Ecto neural progenitor cell (in vitro differentiated cells): Measurements from ENCODE around the gene C3orf33.
"Not testable (repeated sequence)": the region's sequence is repeated elsewhere in the genome, so short reads cannot be mapped to it uniquely, and the experiment has no call there.

Source experiments
- DNase-seq: peaks from one replicate; pipeline ENCODE4 v3.0.0-alpha.2; 2018; ENCODE audit warnings: low spot score

C3orf33 gene

GRCh38 chr3:155805802-155806618, at the start of gene C3orf33:
TSS of gene C3orf33 (minus strand) at chr3:155806278. CDS start at chr3:155806252, 26 bp downstream.
- DNase-seq, result peak; percentile 88

- peak; percentile 100 for DNase-seq
These were observed 48.3 kb upstream of the C3orf33 start, which contains the start of gene SLC33A1 for GRCh38 chr3:155854141-155854940. TSS of gene SLC33A1 (minus strand) at chr3:155854427. CDS start at chr3:155853997, 430 bp downstream.

DNA sequence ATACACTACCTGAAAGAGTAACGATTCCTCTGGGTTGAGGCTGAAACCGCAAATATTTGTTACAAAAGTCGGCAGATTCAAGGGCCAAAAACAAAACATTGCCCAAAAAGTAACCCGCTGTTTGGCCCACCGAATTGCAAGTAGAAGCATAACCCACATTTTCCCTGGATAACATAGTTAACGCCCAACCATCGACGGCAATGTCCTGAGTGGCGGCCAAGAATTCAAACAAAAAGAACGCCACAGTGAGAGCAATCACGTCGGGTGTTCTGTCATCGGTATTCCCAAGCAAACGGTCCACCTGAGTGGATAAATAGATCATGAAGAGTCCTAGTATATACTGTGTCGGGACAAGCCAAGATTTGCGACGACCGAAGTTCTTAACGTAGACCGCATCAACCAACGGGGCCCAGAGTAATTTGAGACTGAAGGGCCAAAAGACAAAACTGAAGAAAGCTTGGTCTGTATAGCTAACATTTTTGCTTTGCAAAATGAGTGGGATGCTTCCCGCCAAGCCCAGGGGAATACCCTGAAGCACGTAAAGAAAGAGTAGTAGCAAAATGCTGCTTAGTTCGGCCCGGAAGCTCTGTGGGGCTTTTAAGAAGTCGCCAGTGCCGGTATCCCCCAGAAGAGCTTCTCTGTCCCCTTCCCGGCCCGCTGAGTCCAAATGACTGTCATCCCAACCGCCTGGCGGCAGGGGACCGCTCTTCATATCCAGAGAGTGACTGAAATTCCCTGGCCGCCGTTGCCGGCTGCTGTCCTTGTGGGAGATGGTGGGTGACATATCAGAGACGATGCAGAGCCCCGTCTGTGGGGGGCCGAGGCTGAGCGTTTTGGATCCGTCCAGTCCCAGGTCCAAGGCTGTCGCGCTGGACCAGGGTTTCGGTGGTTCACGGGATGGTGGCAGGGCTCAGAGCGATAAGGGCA, 47.4 kb upstream of the C3orf33 start:
- DNase-seq, result no peak

DNA sequence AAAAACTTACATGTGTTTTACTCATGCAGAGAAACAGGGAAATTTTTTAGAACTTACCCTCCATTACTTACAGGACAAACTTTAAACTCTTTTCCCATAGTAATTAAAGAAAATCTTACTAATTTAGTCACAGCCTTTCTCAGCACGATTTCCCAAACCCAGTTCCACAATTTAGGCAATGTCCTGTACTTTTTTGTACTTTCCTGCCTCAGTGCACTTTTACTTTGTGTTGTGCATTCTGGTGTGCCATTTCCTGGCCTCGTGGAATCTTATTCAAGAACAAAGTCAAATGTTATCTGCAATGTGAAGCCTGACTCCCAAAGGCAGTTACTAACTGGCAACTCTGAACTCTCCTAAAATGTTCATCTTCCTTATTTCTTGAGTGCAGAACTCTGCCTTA, 46.3 kb upstream of the C3orf33 start:
- DNase-seq, result no peak

GRCh38 chr3:155849404-155849803, 43.3 kb upstream of the C3orf33 start:
- DNase-seq, result not testable (repeated sequence)

DNA sequence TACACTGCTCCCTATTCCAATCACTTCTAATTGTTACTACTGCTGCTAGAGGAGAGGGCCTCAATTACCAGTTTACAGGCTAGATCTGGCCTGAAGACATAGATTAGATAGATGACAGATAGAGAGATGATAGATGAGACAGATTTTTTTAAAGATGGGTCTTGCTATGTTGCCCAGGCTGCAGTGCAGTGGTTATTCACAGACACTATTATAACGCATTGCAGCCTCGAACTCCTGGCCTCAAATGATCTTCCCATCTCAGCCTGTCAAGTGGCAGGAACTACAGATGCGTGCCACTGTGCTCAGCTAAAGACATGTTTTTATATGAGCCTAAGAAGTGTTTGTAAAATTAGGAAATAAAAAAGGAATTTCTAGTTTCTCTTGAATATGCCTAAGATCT, 41.9 kb upstream of the C3orf33 start:
- no peak for DNase-seq

GRCh38 chr3:155846119-155846518, 40.0 kb upstream of the C3orf33 start:
- no peak for DNase-seq

DNA sequence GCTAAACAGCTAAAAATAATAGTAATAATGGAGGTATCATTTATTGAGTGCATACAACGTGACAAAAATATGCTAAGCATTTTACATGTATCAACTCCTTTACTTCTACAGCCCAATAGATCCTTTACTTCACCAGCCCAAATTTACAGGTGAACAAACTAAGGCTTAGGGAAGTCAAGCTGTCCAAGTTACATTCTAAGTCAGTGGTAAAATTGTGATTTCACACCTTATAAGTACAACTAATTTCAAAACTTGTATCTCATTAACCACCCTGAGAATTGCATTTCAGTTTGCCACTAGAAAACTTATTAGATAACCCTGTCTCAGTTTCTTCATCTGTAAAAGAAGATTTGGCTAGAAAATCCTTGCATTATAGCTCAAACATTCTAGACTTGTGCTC, 37.5 kb upstream of the C3orf33 start:
- DNase-seq, result no peak

DNA sequence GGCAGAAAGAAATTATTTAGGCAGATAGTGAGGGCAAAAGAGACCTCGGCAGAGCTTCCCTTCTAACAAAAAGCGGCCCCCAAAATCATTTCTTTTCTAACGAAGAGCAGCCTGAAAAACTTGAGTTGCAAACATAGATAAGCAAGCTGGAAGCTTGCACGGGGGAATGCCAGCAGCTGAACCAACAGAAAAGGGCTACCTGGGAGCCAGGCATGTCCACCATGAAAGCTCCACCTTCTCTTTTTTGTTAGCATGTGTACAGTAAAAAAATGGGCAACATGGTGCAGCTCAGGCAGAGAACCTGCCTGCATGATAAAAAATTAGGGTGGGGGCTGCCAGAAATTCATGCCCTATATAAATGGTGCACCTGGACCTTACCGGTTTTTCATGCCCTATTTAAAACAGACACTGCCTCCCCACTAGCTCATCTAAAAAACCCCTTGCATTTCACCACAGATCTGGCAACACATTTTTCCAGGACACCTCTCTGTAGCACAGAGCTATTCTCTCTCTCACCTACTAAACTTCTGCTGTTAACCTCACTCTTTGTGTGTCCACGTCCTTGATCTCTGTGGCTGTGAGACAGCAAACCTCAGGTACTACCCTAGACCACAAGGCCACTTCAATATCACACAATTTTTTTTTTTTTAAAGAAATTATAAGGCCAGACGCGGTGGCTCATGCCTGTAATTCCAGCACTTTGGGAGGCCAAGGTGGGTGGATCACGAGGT, 29.4 kb upstream of the C3orf33 start:
- no peak for DNase-seq

- DNase-seq, result not testable (repeated sequence)
These were observed 22.5 kb upstream of the C3orf33 start for GRCh38 chr3:155828490-155829098.

DNA sequence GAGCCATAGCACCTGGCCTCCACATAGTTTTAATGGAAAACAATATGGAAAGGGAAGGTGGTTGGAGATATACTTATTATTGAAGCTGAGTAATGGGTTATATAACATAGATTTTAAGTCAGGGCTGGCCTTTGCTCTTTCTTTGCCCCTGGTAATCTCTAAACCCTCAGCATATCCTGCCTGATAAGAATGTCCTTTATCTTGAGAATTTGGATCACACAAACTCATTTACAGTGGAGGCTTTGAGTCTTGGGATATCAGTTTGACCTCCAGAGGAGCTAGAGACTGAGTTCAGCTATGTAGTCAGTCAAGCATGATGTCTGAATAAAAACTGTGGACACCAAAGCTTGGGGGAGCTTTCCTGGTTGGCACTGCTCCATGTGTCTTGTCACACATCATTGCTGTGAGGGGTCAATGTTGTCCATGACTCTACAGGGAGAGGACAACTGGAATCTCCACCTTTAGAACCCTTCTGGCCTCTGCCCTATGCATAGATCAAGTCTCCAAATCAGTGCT, 9.0 kb upstream of the C3orf33 start:
- no peak for DNase-seq

DNA sequence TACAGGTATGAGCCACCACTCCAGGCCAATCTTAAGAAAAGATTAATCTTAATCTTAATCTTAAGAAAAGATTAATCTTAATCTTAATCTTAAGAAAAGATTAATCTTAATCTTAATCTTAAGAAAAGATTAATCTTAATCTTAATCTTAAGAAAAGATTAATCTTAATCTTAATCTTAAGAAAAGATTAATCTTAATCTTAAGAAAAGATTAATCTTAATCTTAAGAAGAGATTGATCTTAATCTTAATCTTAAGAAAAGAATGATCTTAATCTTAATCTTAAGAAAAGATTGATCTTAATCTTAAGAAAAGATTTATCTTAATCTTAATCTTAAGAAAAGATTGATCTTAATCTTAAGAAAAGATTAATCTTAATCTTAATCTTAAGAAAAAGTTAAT, 7.1 kb upstream of the C3orf33 start:
- DNase-seq, result not testable (repeated sequence)

- DNase-seq, result no peak
These were observed 3.1 kb upstream of the C3orf33 start for GRCh38 chr3:155809181-155809580.

- no peak for DNase-seq
These were observed 1.7 kb upstream of the C3orf33 start for GRCh38 chr3:155807823-155808222.

GRCh38 chr3:155805204-155805801, 775 bp downstream of the C3orf33 start:
- no peak for DNase-seq

DNA sequence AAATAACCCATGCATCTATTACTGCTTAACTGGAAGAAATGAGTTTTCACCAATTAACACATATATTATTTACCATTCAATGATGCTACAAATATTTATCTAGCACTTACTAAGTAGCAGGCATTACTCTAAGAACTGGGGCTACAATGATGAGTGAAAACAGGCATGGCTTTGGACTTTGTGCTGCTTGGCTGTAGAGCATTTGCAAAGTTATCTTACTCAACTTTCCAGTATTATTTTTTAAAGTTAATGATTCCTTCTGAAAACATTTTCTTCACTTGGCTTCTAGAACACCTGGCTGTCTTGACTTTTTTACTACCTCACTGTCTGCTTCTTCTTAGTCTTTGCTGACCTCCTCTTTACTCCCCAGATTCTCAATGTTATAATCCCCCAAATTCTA, 1.8 kb downstream of the C3orf33 start:
- DNase-seq, result no peak

DNA sequence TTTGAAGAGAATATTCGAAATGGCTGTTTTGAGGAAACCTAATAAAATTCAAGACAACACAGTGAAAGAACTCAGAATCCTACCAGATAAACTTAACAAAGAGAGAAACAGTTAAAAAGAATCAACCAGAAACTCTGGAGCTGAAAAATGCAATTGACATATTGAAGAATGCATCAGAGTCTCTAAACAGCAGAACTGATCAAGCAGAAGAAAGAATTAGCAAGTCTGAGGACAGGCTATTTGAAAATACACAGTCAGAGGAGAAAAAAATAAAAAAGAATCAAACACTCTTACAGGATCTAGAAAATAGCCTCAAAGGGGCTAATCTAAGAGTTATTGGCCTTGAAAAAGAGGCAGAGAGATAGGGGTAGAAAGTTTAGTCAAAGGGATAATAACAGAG, 13.5 kb downstream of the C3orf33 start:
- DNase-seq, result no peak

- no peak for DNase-seq
These were observed 14.9 kb downstream of the C3orf33 start for GRCh38 chr3:155791190-155791589.

DNA sequence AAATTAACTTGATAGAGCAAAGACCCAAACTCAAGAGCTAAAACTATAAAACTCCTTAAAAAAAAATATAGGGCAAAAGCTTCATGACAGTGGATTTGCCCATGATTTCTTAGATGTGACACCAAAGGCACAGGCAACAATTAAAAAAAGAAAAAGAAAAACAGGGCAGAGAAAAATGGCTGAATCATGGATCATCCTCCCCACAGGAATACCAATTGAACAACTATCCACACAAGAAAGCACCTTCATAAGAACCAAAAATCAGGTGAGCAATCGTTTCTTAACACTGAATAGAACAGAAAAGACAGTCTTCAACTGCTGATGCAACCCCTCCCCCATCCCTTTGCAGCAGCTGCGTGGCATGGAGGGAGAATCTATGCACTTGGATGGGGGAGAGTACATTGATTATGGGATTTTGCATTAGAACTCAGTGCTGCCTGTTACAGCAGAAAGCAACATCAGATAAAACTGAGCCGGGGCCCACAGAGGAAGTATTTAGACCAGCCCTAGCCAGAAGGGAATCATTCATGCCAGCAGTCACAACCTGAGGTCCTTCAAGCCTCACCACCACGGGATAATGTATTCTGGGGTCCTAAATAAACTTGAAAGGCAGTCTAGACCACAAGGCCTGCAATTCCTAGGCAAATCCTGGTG, 15.7 kb downstream of the C3orf33 start:
- no peak for DNase-seq
